ENCODE data around the gene CPEB2. TPM values are rescaled to one million over a fixed set of nuclear protein-coding genes. Genes with fewer than 3 reads are reported as not detected.

CPEB2 gene
- total and polyA plus RNA-seq, 9 of the 15 experiments (the other 6 are each of a cell fraction or from before 2014, with no cell fraction given), result 0.39 to 3.0 (median 1.4) TPM

DNA sequence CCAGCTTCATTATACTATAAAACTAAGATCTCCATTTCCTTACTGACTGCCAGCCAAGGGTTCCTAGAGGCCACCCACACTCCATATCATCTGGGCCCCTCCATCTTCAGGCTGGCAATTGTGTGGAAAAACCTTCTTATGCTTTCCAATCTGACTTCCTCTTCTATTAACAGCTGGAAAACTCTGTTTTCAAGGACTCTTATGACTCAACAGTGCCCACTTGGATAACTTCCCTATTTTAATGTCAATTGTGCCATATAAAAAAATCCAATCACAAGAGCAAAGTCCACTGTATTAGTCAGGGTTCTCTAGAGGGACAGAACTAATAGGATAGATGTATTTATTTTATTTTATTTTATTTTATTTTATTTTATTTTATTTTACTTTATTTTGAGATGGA is 41.0 kb upstream of the CPEB2 start (continued):
- TF ChIP-seq, protein P1, sequence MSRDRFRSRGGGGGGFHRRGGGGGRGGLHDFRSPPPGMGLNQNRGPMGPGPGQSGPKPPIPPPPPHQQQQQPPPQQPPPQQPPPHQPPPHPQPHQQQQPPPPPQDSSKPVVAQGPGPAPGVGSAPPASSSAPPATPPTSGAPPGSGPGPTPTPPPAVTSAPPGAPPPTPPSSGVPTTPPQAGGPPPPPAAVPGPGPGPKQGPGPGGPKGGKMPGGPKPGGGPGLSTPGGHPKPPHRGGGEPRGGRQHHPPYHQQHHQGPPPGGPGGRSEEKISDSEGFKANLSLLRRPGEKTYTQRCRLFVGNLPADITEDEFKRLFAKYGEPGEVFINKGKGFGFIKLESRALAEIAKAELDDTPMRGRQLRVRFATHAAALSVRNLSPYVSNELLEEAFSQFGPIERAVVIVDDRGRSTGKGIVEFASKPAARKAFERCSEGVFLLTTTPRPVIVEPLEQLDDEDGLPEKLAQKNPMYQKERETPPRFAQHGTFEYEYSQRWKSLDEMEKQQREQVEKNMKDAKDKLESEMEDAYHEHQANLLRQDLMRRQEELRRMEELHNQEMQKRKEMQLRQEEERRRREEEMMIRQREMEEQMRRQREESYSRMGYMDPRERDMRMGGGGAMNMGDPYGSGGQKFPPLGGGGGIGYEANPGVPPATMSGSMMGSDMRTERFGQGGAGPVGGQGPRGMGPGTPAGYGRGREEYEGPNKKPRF (IDR thresholded peaks at IDR 0.05; ENCODE audit: low read depth, low read length), result no peak
- TF ChIP-seq, protein P2, sequence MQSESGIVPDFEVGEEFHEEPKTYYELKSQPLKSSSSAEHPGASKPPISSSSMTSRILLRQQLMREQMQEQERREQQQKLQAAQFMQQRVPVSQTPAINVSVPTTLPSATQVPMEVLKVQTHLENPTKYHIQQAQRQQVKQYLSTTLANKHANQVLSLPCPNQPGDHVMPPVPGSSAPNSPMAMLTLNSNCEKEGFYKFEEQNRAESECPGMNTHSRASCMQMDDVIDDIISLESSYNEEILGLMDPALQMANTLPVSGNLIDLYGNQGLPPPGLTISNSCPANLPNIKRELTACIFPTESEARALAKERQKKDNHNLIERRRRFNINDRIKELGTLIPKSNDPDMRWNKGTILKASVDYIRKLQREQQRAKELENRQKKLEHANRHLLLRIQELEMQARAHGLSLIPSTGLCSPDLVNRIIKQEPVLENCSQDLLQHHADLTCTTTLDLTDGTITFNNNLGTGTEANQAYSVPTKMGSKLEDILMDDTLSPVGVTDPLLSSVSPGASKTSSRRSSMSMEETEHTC (IDR thresholded peaks at IDR 0.05), result no peak
- no peak for TF ChIP-seq EP400 (IDR thresholded peaks at IDR 0.05)
- TF ChIP-seq TGIF2 (CRISPR knock-in tag; IDR thresholded peaks at IDR 0.05), result no peak
- no peak for TF ChIP-seq TAF7 (tag; IDR thresholded peaks at IDR 0.05)

DNA sequence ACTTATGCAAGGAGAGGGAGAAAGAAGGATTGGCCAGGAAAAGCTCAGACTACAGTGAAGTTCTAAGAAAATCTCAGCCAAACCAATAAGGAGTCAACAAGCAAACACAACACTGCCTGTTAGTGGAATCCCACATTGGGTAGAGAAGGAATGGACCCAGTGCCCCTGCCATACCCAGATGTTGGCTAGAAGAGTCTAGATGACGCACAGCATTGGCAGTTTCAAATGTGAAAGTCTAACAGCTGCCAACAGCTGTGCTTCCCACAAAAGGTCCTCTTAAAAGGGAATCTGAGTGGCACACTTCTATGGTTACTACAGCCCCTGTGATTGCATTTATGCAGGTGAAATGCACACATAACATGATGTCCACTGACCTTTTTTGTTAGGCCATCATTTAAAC is 37.2 kb upstream of the CPEB2 start:
- ChIA-PET CTCF (ENCODE audit: low intra/inter-chr PET ratio) (no interaction called here), POLR2A (no interaction called here)
- H3K79me2 ChIP-seq (ENCODE audit: control insufficient read depth, insufficient read depth, low read length), result no peaks in the 10 kb centered on the region
- H3K4me2 ChIP-seq (ENCODE audit: insufficient read depth, low read length), result no peak overlapping the region
- no peak for FAIRE-seq
- DNase-seq (ENCODE audit: extremely low read depth in 1 of 4, low spot score in 3 of 4), result no peak
- H3K9me1 ChIP-seq (ENCODE audit: control insufficient read depth, insufficient read depth, low read length), result no peaks in the 10 kb centered on the region
- no peak overlapping the region for H3K9ac ChIP-seq (ENCODE audit: insufficient read depth in 1 of 2, low read depth in 2 of 2, low read length in 2 of 2)
- no TSS peak for BruUV-seq (replicated peaks)
- in situ Hi-C loops (cut with MboI) (no loop called here), intact Hi-C loops (cut with micrococcal nuclease) (no loop called here)
- H3K27ac ChIP-seq (ENCODE audit: extremely low read depth, low read depth, low read length), result no peak overlapping the region
- WGBS (ENCODE audit: insufficient coverage, low coverage, missing lambda C conversion rate), result 0% methylated on average over 1 of the region's 1 CpG
- no peaks in the 10 kb centered on the region for H3K9me3 ChIP-seq (replicated peaks; ENCODE audit: control insufficient read depth, insufficient read depth, low read depth, low read length)
- no peaks in the 10 kb centered on the region for H3K36me3 ChIP-seq (ENCODE audit: control insufficient read depth, insufficient read depth, low read length)
- H4K20me1 ChIP-seq (replicated peaks; ENCODE audit: control insufficient read depth, insufficient read depth, low read length), result no peaks in the 10 kb centered on the region
- H2AFZ ChIP-seq (ENCODE audit: low read depth, low read length), result no peak overlapping the region
- no peak for ATAC-seq
- no peaks in the 10 kb centered on the region for H3K27me3 ChIP-seq (ENCODE audit: control insufficient read depth in 2 of 2, insufficient read depth in 2 of 2, low read length in 2 of 2)
- no peak overlapping the region for H3K4me3 ChIP-seq
- no peaks in the 10 kb centered on the region for H3K4me1 ChIP-seq (replicated peaks in 1 of 2; ENCODE audit: control insufficient read depth in 2 of 2, insufficient read depth in 2 of 2, low read length in 2 of 2)
- TF ChIP-seq CBX5 (IDR thresholded peaks at IDR 0.05; ENCODE audit: borderline replicate concordance, low read depth), result no peak
- TF ChIP-seq OTX1 (CRISPR knock-in tag; IDR thresholded peaks at IDR 0.05), result no peak
- no peak for TF ChIP-seq YY1 (IDR thresholded peaks at IDR 0.05; ENCODE audit: borderline replicate concordance in 1 of 3, control insufficient read depth in 1 of 3, extremely low read depth in 1 of 3, insufficient read depth in 3 of 3, insufficient read length in 1 of 3, insufficient replicate concordance in 2 of 3, low read depth in 1 of 3, low read length in 2 of 3)
- TF ChIP-seq, protein P3, sequence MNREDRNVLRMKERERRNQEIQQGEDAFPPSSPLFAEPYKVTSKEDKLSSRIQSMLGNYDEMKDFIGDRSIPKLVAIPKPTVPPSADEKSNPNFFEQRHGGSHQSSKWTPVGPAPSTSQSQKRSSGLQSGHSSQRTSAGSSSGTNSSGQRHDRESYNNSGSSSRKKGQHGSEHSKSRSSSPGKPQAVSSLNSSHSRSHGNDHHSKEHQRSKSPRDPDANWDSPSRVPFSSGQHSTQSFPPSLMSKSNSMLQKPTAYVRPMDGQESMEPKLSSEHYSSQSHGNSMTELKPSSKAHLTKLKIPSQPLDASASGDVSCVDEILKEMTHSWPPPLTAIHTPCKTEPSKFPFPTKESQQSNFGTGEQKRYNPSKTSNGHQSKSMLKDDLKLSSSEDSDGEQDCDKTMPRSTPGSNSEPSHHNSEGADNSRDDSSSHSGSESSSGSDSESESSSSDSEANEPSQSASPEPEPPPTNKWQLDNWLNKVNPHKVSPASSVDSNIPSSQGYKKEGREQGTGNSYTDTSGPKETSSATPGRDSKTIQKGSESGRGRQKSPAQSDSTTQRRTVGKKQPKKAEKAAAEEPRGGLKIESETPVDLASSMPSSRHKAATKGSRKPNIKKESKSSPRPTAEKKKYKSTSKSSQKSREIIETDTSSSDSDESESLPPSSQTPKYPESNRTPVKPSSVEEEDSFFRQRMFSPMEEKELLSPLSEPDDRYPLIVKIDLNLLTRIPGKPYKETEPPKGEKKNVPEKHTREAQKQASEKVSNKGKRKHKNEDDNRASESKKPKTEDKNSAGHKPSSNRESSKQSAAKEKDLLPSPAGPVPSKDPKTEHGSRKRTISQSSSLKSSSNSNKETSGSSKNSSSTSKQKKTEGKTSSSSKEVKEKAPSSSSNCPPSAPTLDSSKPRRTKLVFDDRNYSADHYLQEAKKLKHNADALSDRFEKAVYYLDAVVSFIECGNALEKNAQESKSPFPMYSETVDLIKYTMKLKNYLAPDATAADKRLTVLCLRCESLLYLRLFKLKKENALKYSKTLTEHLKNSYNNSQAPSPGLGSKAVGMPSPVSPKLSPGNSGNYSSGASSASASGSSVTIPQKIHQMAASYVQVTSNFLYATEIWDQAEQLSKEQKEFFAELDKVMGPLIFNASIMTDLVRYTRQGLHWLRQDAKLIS (CRISPR knock-in tag; IDR thresholded peaks at IDR 0.05), result no peak
- no peak for TF ChIP-seq NCOA4 (IDR thresholded peaks at IDR 0.05; ENCODE audit: partially characterized antibody)
- no peak for TF ChIP-seq PURB (CRISPR knock-in tag; IDR thresholded peaks at IDR 0.05; ENCODE audit: low read depth)
- no peak for TF ChIP-seq PYGO2 (tag; IDR thresholded peaks at IDR 0.05)
- no peak for TF ChIP-seq CCAR2 (IDR thresholded peaks at IDR 0.05; ENCODE audit: low read depth, low read length)
- no peak for TF ChIP-seq ZNF644 (tag; IDR thresholded peaks at IDR 0.05; ENCODE audit: low read depth)
- no peak for TF ChIP-seq ZNF778 (CRISPR knock-in tag; IDR thresholded peaks at IDR 0.05)
